NCI-H1694 treated with DMSO at 0.1 percent for 48 hours (cell line): ENCODE results near the gene IL2RA.
"Not testable (repeated sequence)": the region's sequence is repeated elsewhere in the genome, so short reads cannot be mapped to it uniquely, and the experiment has no call there.

Experiments used
- DNase-seq: peaks from one replicate; lab custom pipeline; 2025; lab: John Stamatoyannopoulos, UW

Gene IL2RA

GRCh38 chr10:6013413-6014192 lies 48.6 kb downstream of the IL2RA start:
- DNase-seq: no peak

GRCh38 chr10:6012121-6012905 lies 49.9 kb downstream of the IL2RA start:
- no peak for DNase-seq

- no peak for DNase-seq
These were observed 50.6 kb downstream of the IL2RA start for GRCh38 chr10:6011558-6011957.

DNA sequence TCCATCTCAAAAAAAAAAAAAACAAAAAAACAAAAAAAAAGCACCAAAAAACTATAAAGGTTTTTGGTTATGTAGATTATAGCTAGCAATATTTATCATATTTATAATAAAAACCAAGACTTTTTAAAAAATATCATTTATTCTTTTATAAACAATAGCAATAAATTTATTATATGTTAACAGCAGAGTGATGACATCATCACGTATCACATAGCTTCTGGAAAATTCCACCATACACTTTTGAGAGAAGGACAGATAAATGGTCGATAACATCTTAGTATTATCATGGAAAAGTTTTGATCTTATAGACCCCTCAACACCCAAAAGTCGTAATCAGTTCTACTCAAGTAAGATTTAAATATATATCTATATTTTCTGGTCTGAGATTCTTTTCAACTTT lies 51.6 kb downstream of the IL2RA start:
- DNase-seq: no peak

DNA sequence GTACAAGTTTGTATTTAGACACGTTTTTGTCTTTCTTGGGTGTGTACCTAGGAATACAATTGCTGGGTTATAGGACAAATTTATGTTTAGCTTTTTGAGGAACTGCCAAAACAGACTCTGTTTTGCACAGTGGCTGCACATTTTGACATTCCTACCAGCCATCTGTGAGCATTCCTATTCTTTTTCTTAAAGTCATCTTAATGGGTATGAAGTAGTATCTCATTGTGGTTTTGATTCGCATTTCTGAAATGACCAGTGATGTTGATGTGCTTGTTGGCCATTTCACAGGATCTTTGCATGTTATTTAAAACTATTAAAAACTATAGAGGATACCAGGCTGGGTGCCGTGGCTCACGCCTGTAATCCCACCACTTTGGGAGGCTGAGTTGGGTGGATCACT lies 52.2 kb downstream of the IL2RA start:
- DNase-seq: no peak

DNA sequence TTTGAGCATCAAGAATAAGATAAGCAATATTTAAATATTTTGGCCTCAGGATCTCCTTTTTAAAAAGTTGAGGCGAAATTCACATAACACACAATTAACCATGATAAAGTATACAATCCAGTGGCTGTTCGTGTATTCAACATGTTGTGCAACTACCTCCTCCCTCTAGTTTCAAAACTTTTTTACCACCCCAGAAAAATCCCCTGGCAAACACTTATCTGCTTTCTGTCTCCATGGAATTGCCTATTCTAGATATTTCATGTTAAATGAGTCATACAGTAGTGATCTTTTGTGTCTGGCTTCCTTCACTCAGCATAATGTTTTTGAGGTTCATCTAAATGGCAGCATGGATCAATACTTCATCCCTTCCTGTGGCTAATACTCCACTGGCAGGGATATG lies 53.0 kb downstream of the IL2RA start:
- DNase-seq: no peak

DNA sequence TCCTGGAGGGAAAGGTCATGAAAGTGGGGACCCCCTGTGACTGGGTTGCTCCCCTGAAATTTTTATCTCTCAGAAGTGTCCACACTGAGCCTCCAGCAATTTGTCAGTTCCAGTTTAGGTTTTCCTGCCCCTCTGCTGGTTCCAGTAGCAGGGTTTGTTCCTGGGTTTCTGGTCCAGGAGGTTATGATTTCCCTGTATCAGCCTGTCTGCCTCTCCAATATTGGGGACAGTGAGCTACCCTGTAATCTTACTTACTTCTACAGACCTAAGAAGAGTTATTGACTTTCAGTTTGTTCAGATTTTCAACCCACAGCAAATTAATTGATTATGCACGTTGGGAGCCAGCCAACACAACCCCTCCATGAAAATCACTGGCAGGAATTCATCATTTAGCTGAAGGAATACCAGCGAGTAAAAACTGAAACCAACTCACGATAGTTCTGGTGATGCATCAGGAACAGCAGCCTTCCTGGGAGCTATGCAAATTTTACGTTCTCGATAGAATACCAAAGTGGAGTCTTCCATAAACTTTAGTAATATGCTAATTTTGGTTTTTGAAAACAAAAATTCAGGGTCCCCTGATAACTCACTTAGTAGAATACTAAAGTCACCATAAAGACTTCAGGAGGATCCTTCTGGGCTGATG lies 53.5 kb downstream of the IL2RA start:
- no peak for DNase-seq

- DNase-seq: no peak
These were observed 55.2 kb downstream of the IL2RA start for GRCh38 chr10:6006991-6007390.

DNA sequence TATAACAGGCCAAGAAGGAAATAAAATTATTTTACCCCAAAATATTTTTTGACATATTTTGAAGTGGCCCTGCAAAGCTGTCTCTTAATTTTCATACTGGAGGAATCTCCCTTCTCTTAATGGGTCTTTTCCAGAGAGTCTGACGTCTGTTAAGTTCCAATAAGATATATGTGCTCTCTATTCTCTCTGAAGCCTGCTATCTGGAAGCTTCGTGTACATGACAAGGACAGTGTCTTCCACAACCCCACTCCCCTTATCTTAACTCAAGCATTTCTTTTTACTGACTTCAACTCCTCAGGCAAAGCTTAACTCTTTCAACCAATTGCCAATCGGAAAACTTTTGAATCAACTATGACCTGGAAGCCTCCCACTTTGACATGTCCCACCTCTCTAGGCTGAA lies 55.6 kb downstream of the IL2RA start:
- DNase-seq: no peak

DNA sequence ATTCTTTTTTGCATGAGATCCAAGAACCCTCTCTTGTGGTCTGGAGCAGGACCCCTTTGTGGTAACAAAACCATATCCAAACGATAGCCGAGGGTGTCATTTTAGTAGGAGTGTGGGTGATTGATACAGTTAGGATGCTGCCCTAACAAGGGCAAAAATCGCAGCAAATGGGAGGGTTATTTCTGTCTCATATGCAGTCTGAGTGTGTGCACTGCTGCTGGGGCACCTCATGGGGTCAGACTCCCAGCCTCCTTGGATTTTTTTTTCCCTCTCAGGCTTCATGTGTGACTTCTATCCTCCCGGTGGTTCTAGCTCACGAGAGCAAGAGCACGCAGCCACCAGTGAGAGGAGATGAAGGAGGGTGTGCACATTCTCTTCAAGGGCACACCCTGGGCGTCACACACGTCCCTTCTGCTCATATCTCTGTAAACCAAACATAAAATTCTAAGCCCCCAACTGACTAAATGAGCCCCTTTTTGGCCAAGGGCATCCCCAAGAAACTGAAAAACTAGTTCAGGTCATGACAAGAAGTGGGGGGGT lies 56.2 kb downstream of the IL2RA start:
- no peak for DNase-seq

DNA sequence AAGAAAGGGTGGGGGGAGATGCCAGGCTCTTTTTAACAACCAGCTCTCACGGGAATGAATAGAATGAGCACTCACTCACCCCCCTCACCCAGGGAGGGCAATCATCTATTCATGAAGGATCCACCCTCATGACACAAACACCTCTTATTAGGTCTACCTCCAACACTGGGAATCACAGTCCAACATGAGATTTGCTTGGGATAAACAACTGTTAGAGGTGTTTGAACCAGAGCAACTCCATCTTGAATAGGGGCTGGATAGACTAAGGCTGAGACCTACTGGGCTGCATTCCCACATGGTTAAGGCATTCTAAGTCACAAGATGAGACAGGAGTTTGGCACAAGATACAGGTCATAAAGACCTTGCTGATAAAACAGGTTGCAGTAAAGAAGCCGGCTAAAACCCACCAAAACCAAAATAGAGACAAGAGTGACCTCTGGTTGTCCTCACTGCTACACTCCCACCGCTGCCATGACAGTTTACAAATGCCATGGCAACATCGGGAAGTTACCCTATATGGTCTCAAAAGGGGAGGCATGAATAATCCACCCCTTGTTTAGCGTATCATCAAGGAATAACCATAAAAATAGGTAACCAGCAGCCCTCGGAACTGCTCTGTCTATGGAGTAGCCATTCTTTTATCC lies 56.9 kb downstream of the IL2RA start:
- DNase-seq: not testable (repeated sequence)

GRCh38 chr10:6002809-6003510 lies 59.2 kb downstream of the IL2RA start:
- DNase-seq: no peak

GRCh38 chr10:5999440-6000165 lies 62.6 kb downstream of the IL2RA start:
- DNase-seq: no peak

DNA sequence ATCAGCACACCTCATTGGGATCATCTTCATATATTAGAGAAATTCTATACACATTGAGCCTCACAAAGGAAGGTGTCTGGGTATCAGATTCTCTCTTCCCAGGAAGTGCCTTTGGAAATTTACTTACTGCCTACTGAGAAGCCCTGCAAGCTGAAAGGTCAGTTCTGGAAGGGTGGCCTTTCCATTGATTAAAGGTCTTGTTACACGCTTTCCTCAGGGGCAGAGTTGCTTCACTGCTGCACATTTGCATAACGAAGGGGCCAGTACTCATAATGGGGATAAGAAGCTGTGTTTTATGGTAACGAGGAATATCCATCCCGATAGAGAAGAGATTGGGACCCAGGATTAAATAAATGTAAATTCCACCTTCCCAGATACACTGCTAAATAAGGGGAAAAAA lies 65.5 kb downstream of the IL2RA start:
- DNase-seq: no peak

DNA sequence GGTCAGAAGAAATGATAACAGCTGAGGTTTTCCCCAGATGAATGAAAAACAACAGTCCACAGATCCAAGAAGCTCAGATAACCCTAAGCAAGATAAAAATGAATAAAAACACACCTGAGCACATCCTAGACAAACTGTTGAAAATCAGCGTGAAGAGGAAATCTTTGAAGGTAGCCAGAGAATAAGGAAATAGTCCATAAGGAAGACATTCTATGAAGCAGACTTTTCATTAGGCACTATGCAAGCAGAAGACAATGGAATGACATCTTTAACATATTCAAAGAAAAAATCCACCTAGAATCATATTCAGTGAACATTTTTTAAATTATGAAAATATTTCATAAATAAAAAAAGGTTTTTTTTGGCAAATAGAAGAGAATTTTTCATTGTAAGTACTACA lies 69.8 kb downstream of the IL2RA start:
- no peak for DNase-seq

DNA sequence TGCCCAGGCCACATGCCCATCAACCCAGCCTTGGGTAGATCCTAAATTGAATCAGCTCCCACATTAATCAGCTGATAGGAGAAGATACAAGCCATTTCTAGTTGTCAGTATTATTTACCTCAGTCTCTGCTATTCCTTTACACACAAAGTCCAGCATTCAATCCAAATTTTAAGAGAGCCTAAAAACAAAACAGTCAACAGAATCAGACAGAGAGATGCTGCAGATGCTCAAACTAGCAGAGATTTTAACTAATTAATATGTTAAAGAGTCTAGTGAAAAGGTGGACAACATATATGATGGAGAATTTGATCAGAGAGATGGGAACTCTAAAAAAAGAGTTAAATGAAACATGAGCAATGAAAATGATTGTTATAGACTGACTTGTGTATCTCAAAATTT lies 70.5 kb downstream of the IL2RA start:
- no peak for DNase-seq

DNA sequence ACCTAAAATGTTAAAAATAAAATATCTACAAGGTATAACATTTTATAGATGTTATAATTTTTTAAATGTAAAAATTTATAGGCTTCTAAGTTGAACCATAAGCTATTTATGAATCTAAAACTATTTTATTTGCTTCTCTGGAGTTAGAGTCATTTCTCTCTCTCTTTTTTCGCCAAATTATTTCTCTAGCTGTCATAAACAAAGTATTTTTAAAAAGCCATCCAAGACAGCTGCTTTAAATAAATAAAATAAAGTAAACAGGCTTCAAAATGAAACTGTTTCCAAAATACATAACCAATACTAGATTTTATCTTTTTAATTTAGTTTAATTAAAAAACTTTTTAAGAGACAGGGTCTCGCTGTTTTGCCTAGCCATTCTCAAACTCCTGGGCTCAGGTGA lies 72.4 kb downstream of the IL2RA start:
- DNase-seq: no peak

DNA sequence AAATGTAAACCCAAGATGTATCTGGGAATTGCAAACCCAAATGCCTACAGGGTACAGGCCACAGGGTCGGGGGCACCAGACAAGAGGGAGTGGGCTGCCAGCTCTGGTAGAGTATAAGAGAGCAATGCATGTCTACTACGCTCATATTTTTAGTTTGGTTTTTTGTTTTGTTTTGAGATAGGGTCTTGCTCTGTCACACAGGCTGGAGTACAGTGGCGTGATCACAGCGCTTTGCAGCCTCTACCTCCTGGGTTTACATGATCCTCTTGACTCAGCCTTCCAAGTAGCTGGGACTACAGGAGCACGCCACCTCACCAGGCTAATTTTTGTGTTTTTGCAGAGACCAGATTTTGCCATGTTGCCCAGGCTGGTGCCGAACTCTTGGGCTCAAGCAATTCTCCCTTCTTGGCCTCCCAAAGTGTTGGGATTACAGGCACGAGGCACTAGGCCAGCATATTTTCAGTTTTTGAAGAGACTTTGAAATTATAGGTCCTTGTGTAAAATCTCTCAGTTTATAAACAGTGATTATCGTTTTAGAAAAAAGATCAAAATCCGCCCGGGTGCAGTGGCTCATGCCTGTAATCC lies 73.7 kb downstream of the IL2RA start:
- DNase-seq: no peak

- no peak for DNase-seq
These were observed 74.4 kb downstream of the IL2RA start for GRCh38 chr10:5987747-5988146.

DNA sequence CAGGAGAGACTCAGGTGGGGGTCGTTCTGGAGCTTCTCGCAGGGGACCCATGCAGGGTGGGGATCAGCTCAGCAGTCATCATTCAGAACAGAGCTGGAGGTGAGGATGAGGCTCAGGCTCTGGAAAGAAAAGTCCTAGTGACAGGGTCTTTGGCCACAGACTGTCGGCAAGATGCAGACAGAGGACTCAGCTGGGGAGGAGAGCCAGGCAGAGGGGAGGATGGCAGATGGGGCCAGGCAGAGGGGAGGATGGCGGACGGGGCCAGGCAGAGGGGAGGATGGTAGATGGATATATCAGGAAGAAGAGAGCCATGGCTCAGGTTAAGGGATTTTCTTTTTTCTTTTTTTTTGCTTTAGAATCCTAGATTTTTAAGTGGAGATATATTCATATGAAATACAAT lies 77.1 kb downstream of the IL2RA start:
- no peak for DNase-seq

- no peak for DNase-seq
These were observed 78.4 kb downstream of the IL2RA start for GRCh38 chr10:5983774-5984173.
